HG03060 (cell line): Measurements from ENCODE around the gene CDH23.
A peak's percentile ranks its signal among the peaks of the same experiment; 100 is the strongest.

Experiments used
- ATAC-seq: cut with Tn5 transposase; IDR thresholded peaks from one replicate; pipeline ENCODE4 v1.9.1; 2021; ENCODE audit warnings: low read depth, moderate number of reproducible peaks; ENCODE audit not compliant: unreplicated experiment

Gene CDH23

GRCh38 chr10:71723311-71723710, 326.6 kb downstream of the CDH23 start:
- no peak for ATAC-seq

GRCh38 chr10:71724539-71724938, 327.8 kb downstream of the CDH23 start:
- ATAC-seq = no peak

GRCh38 chr10:71725249-71725648, 328.5 kb downstream of the CDH23 start:
- no peak for ATAC-seq

- no peak for ATAC-seq
Observed at GRCh38 chr10:71725998-71726579, 329.4 kb downstream of the CDH23 start.

GRCh38 chr10:71726580-71727104, 329.9 kb downstream of the CDH23 start:
- no peak for ATAC-seq

- ATAC-seq = peak; percentile 24
Observed at GRCh38 chr10:71727105-71727737, 330.5 kb downstream of the CDH23 start.

GRCh38 chr10:71727738-71728737, 331.3 kb downstream of the CDH23 start:
- ATAC-seq = peak; percentile 31

GRCh38 chr10:71729161-71729636, 332.5 kb downstream of the CDH23 start:
- ATAC-seq = no peak

- ATAC-seq = no peak
Observed at GRCh38 chr10:71731791-71732190, 335.1 kb downstream of the CDH23 start.

GRCh38 chr10:71734797-71735196, 338.1 kb downstream of the CDH23 start:
- ATAC-seq = no peak

- ATAC-seq = no peak
Observed at GRCh38 chr10:71735709-71736569, 339.2 kb downstream of the CDH23 start.

GRCh38 chr10:71736570-71736952, 339.8 kb downstream of the CDH23 start:
- no peak for ATAC-seq

GRCh38 chr10:71737001-71737833, 340.5 kb downstream of the CDH23 start:
- ATAC-seq = no peak

GRCh38 chr10:71737834-71738197, 341.1 kb downstream of the CDH23 start:
- no peak for ATAC-seq

- ATAC-seq = no peak
Observed at GRCh38 chr10:71739358-71739900, 342.7 kb downstream of the CDH23 start.

- no peak for ATAC-seq
Observed at GRCh38 chr10:71740069-71740653, 343.4 kb downstream of the CDH23 start.

- no peak for ATAC-seq
Observed at GRCh38 chr10:71741029-71741428, 344.3 kb downstream of the CDH23 start.

- no peak for ATAC-seq
Observed at GRCh38 chr10:71741671-71742070, 345.0 kb downstream of the CDH23 start.
